ENCODE results near the gene KIF16B. TPM values are rescaled to one million over a fixed set of nuclear protein-coding genes. Genes with fewer than 3 reads are reported as not detected.

Gene KIF16B
- total RNA-seq, 4 donors from 2014 or later = 70.5 to 169 (median 80.2) TPM

GRCh38 chr20:16224836-16225235 lies 348.4 kb downstream of the KIF16B start:
- Histone ChIP-seq H3K4me1 (no peaks in the 10 kb centered on the region), H3K36me3 (no peaks in the 10 kb centered on the region), H3K27me3 (no peaks in the 10 kb centered on the region), H3K4me3 (no peak overlapping the region), H3K9me3 (no peaks in the 10 kb centered on the region), H3K27ac (no peak overlapping the region)
- no peak for DNase-seq
- TF ChIP-seq POLR2A (IDR thresholded peaks at IDR 0.05) = no peak
- TF ChIP-seq, protein P1, sequence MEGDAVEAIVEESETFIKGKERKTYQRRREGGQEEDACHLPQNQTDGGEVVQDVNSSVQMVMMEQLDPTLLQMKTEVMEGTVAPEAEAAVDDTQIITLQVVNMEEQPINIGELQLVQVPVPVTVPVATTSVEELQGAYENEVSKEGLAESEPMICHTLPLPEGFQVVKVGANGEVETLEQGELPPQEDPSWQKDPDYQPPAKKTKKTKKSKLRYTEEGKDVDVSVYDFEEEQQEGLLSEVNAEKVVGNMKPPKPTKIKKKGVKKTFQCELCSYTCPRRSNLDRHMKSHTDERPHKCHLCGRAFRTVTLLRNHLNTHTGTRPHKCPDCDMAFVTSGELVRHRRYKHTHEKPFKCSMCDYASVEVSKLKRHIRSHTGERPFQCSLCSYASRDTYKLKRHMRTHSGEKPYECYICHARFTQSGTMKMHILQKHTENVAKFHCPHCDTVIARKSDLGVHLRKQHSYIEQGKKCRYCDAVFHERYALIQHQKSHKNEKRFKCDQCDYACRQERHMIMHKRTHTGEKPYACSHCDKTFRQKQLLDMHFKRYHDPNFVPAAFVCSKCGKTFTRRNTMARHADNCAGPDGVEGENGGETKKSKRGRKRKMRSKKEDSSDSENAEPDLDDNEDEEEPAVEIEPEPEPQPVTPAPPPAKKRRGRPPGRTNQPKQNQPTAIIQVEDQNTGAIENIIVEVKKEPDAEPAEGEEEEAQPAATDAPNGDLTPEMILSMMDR (IDR thresholded peaks at IDR 0.05) = no peak

- TF ChIP-seq POLR2A (IDR thresholded peaks at IDR 0.05) = no peak
- TF ChIP-seq, protein P1 (IDR thresholded peaks at IDR 0.05) = no peak
- Histone ChIP-seq H3K4me3 (no peak overlapping the region), H3K9me3 (no peaks in the 10 kb centered on the region), H3K27ac (no peak overlapping the region), H3K36me3 (no peaks in the 10 kb centered on the region), H3K4me1 (no peaks in the 10 kb centered on the region), H3K27me3 (no peaks in the 10 kb centered on the region)
- DNase-seq = no peak
These were observed 350.3 kb downstream of the KIF16B start for GRCh38 chr20:16222859-16223411.

Other genes starting within 250 kb of the KIF16B start
- 10 to 100 TPM in 3 of 4 donors, 1 to 10 TPM in 1; 9.9 to 24.7 (median 12.8) TPM for gene SNRPB2, start 156.6 kb upstream of the KIF16B start, total RNA-seq
- not detected for gene OTOR, start 174.9 kb upstream of the KIF16B start, total RNA-seq